Measurements from ENCODE around the gene RANBP3. TPM values are rescaled to one million over a fixed set of nuclear protein-coding genes. Genes with fewer than 3 reads are reported as not detected.

Gene RANBP3
- total RNA-seq, 1 donor from 2014 or later = 70.8 TPM

DNA sequence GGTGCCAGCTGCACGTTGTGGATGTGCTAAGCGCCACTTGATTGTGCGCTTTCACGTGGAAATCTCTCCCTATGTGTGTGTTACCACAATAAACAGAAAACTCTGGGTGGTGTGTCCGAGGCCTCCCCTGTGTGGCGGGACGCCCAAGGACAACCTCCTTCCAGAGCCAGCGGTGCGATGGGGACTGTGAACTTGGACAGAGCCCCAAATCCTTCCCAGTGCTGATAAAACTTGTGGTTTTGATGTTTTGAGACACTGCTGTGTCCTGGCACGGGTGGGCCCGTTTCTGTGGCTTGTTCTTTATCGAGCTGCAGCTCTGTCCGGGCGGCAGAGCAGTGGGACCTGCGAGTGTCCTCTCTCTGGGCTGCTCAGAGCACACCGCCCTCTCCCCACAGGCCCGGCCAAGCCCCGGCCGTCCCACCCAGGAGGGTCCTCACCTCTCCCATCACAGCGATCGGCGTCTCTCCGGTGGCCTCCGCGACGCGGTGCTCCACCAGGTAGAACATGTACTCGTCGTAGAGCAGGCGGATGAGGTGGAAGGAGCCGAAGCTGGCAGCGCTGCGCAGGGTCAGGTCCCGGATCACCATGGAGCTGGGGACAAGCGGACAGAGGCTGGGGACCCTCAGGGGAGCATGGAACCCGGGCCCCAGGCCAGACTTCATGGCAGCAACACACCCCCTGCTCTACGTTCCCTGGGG, 18.8 kb upstream of the RANBP3 start:
- ATAC-seq (no peak), DNase-seq (no peak)
- Histone ChIP-seq H3K4me3 (no peak overlapping the region), H3K9me3 (no peaks in the 10 kb centered on the region), H3K27ac (no peak overlapping the region), H3K4me1 (peaks cover 23% of the 10 kb centered on the region), H3K27me3 (ENCODE audit: low read depth) (no peaks in the 10 kb centered on the region), H3K36me3 (peaks cover 59% of the 10 kb centered on the region)
- intact Hi-C loops (cut with DNase I) = no loop called here
- TF ChIP-seq, protein P1, sequence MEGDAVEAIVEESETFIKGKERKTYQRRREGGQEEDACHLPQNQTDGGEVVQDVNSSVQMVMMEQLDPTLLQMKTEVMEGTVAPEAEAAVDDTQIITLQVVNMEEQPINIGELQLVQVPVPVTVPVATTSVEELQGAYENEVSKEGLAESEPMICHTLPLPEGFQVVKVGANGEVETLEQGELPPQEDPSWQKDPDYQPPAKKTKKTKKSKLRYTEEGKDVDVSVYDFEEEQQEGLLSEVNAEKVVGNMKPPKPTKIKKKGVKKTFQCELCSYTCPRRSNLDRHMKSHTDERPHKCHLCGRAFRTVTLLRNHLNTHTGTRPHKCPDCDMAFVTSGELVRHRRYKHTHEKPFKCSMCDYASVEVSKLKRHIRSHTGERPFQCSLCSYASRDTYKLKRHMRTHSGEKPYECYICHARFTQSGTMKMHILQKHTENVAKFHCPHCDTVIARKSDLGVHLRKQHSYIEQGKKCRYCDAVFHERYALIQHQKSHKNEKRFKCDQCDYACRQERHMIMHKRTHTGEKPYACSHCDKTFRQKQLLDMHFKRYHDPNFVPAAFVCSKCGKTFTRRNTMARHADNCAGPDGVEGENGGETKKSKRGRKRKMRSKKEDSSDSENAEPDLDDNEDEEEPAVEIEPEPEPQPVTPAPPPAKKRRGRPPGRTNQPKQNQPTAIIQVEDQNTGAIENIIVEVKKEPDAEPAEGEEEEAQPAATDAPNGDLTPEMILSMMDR (IDR thresholded peaks at IDR 0.05) = no peak

DNA sequence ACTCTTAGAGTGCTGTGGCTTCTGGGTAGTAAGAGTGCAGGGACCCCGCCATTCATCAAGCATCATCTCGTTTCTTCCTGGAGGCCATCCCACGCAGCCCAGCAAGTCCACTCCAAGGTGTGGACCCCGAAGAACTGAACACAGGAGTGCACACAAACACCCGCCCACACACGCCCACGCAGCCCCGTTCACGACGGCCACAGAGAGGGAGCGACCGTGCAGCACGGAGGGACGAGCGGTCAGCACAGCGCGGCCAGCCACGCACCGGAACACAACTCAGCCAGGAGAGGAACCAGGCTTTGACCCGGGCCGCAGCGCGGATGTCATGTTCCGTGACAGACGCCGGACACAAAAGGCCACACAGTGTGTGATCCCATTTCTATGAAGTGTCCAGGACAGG, 18.2 kb upstream of the RANBP3 start:
- intact Hi-C loops (cut with DNase I) = no loop called here
- Histone ChIP-seq H3K27ac (no peak overlapping the region), H3K4me3 (no peak overlapping the region), H3K36me3 (peaks cover 52% of the 10 kb centered on the region), H3K4me1 (peaks cover 23% of the 10 kb centered on the region), H3K9me3 (no peaks in the 10 kb centered on the region), H3K27me3 (ENCODE audit: low read depth) (no peaks in the 10 kb centered on the region)
- TF ChIP-seq, protein P1 (IDR thresholded peaks at IDR 0.05) = no peak
- no peak for ATAC-seq
- DNase-seq = no peak

DNA sequence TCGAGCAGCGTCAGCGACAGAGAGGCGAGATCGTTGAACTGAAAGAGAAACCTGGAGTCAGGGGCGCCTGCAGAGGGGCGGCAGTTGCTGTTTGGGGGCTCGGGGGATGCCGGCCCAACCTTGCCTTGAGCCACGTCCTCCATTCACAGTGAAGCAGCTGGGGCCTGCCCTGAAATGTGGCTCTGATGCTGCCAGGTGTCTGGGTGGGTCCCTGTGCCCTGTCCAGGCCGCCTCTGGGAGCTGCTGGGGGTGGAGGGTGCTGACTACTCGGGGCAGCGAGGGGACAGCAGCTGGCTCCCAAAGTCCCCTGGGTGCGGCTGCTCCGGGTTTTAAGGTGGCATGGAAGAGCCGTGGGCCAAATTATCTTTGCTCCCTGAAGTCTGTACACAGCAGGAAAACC, 17.7 kb upstream of the RANBP3 start:
- TF ChIP-seq, protein P1 (IDR thresholded peaks at IDR 0.05) = no peak
- Histone ChIP-seq H3K27me3 (ENCODE audit: low read depth) (no peaks in the 10 kb centered on the region), H3K4me1 (peaks cover 23% of the 10 kb centered on the region), H3K9me3 (no peaks in the 10 kb centered on the region), H3K4me3 (no peak overlapping the region), H3K36me3 (peaks cover 47% of the 10 kb centered on the region), H3K27ac (no peak overlapping the region)
- DNase-seq (no peak), ATAC-seq (no peak)
- intact Hi-C loops (cut with DNase I) = no loop called here

DNA sequence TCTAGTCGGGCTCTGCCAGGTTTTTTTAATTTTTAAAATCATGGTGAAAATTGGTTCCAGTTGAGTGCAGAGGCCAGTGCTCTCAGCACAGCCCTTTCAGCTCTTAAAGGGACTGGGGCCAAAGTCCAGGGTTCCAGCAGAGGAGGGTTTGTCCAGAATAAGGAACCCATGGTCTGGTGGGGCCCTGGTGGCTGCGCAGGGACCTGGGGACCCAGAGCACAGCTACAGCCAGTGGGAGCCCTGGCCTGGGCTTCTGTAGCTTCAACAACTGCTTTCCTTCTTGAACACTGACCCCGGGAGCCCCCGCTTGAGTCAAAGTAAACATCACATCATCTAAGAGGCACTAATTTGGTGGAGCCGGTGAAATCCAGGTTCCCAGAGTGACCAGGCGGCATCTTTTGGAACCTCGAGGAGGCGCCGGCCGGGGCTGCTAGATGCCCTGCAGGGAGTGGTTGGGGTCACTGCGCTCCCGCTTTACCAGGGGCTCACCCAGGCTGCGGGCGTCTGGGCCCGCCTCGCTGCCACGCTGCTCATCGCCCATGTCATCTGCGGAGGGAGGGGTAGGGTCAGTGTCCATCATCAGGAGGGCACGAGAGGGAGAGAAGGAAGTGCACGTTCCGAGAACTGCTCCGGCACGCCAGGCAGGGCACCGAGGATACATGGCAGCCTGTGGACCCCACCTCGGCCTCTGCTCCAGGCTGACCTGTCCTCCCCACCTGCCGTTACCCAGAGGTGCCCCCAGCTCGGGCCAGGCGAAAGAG, 16.6 kb upstream of the RANBP3 start:
- peak overlapping the region; percentile 28 for H3K4me3 ChIP-seq
- DNase-seq (no peak), ATAC-seq (peak in 1 of 2 donors; percentile 2)
- peaks cover 23% of the 10 kb centered on the region for H3K4me1 ChIP-seq
- H3K27ac ChIP-seq = peak overlapping the region; percentile 49
- TF ChIP-seq, protein P1 (IDR thresholded peaks at IDR 0.05) = no peak
- intact Hi-C loops (cut with DNase I) = no loop called here
- no peaks in the 10 kb centered on the region for H3K27me3 ChIP-seq (ENCODE audit: low read depth)
- peaks cover 38% of the 10 kb centered on the region for H3K36me3 ChIP-seq
- H3K9me3 ChIP-seq = no peaks in the 10 kb centered on the region

DNA sequence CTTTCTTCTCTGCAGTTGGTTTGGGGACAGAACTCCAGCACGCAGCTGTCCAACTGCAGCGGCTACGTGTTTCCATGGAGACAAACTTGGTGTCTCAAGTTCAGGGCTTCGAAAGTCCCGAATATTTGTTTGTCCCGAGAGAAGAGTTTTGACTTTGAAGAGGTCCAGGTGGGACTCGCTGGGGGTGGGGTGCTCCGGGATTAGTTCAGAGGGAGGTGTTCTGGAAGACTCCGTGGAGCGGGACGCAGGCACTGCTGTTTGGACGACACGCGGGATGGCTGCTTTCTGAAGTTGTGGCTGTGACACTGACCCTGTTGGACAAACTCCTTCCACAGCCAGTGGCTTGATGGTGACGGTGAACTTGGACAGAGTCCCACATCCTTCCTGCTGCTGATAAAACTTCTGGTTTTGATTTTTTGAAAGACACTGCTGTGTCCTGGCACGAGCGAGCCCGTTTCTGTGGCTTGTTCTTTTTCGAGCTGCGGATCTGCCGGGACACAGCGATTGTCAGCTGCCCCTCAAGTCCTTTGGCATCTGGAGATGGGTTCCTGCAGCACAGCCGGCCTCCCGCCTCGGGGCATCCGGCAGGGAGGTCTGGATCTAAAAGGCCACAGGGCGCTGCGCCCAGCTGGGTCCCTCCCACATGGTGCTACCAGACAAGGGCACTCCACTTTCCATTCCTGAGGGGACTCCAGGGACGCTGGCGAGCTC, 15.9 kb upstream of the RANBP3 start:
- peak; percentile 82 for DNase-seq
- H3K36me3 ChIP-seq = peaks cover 33% of the 10 kb centered on the region
- TF ChIP-seq, protein P1 (IDR thresholded peaks at IDR 0.05) = no peak
- peak; percentile 81 to 83 for ATAC-seq
- H3K27ac ChIP-seq = peak overlapping the region; percentile 49
- peaks cover 23% of the 10 kb centered on the region for H3K4me1 ChIP-seq
- intact Hi-C loops (cut with DNase I) = no loop called here
- H3K4me3 ChIP-seq = peak overlapping the region; percentile 28
- H3K9me3 ChIP-seq = no peaks in the 10 kb centered on the region
- no peaks in the 10 kb centered on the region for H3K27me3 ChIP-seq (ENCODE audit: low read depth)

All from lower lobe of right lung (tissue), 2 donors.